ENCODE data around the gene DST. TPM values are rescaled to one million over a fixed set of nuclear protein-coding genes. Genes with fewer than 3 reads are reported as not detected.

Gene DST
- total RNA-seq, 1 experiment from 2014 or later: 144 TPM

DNA sequence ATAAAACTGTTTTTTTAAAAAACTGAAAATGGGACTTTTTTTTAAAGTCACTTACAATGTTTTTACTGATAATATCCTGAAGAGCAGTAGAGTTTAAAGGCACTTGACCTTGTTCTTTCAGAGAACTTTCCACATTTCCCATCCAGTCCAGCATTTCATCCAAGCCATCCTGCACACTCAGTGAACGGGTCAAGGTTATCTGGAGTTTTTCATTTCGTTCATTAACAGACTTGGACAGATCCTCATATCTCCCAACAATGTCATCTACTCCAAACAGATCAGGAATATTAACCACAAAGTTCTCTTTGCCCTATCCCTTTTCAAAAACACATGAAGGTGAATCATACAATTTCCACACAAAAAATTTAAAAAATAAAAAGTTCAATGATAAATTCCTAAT lies 69.1 kb downstream of the DST start:
- Histone ChIP-seq H3K27me3 (ENCODE audit: insufficient read depth, low read length) (no peaks in the 10 kb centered on the region), H3K36me3 (ENCODE audit: control insufficient read depth in 1 of 2, insufficient read depth in 2 of 2, low read length in 2 of 2) (peaks cover 3 to 21% of the 10 kb centered on the region in 2 experiments; a peak in 2 of 4 replicates), H3K9ac (ENCODE audit: low read length) (no peak overlapping the region), H3K4me2 (ENCODE audit: low read length) (no peak overlapping the region), H4K20me1 (ENCODE audit: insufficient read depth) (no peaks in the 10 kb centered on the region), H3K27ac (ENCODE audit: low read depth, low read length) (no peak overlapping the region), H3K9me3 (ENCODE audit: control insufficient read depth in 1 of 2, insufficient read depth in 1 of 2, low read depth in 1 of 2, low read length in 2 of 2) (no peaks in the 10 kb centered on the region), H3K79me2 (ENCODE audit: insufficient read depth, low read length) (no peaks in the 10 kb centered on the region), H2AFZ (ENCODE audit: low read depth, low read length, poor library complexity, severe bottlenecking) (no peak overlapping the region), H3K9me2 (ENCODE audit: insufficient read depth) (no peaks in the 10 kb centered on the region), H3K4me3 (replicated peaks in 1 of 2; ENCODE audit: low read depth in 1 of 2, low read length in 2 of 2) (no peak overlapping the region), H3K4me1 (ENCODE audit: control insufficient read depth in 1 of 2, insufficient read depth in 2 of 2, low read length in 2 of 2) (no peaks in the 10 kb centered on the region)
- ATAC-seq (no peak), DNase-seq (ENCODE audit: low read depth, low spot score) (no peak)
- ChIA-PET POLR2A (no interaction called here), RAD21 (ENCODE audit: low non-redundant PET in 1 of 2, low total read pairs in 2 of 2, uncharacterized antibody in 2 of 2, unreplicated experiment in 2 of 2) (no interaction called here), CTCF (no interaction called here)
- BruUV-seq (replicated peaks): no TSS peak
- intact Hi-C loops (cut with micrococcal nuclease): loop anchor here (5.0 kb wide), 2 partner anchors 201 to 216 kb away; no protein-coding TSS in a partner anchor
- TF ChIP-seq RAD21 (IDR thresholded peaks at IDR 0.05; ENCODE audit: low read depth) (no peak), SRF (IDR thresholded peaks at IDR 0.05; ENCODE audit: low read depth) (no peak), CEBPB (IDR thresholded peaks at IDR 0.05; ENCODE audit: low read depth) (no peak), ZNF274 (IDR thresholded peaks at IDR 0.05; ENCODE audit: low read depth, low read length) (no peak), EGR1 (IDR thresholded peaks at IDR 0.05; ENCODE audit: low read depth) (no peak), ELF1 (IDR thresholded peaks at IDR 0.05; ENCODE audit: borderline replicate concordance, low read depth) (no peak), EZH2 (IDR thresholded peaks at IDR 0.05) (no peak), MAX (IDR thresholded peaks at IDR 0.05) (no peak), REST (IDR thresholded peaks at IDR 0.05; ENCODE audit: low read depth) (no peak), EZH2phosphoT487 (IDR thresholded peaks at IDR 0.05; ENCODE audit: borderline replicate concordance) (no peak), ZBTB33 (IDR thresholded peaks at IDR 0.05; ENCODE audit: extremely low read depth, insufficient replicate concordance, low read length) (no peak), SP1 (IDR thresholded peaks at IDR 0.05; ENCODE audit: low read depth) (no peak), JUND (IDR thresholded peaks at IDR 0.05) (no peak), YY1 (IDR thresholded peaks at IDR 0.05; ENCODE audit: extremely low read depth, insufficient replicate concordance, low read depth, low read length) (no peak), POLR2A (IDR thresholded peaks at IDR 0.05; ENCODE audit: borderline replicate concordance, extremely low read depth, insufficient read depth, insufficient read length) (no peak)
